ENCODE measurements around the gene AMIGO1.
A peak's percentile ranks its signal among the peaks of the same experiment; 100 is the strongest.

The AMIGO1 gene, protein sequence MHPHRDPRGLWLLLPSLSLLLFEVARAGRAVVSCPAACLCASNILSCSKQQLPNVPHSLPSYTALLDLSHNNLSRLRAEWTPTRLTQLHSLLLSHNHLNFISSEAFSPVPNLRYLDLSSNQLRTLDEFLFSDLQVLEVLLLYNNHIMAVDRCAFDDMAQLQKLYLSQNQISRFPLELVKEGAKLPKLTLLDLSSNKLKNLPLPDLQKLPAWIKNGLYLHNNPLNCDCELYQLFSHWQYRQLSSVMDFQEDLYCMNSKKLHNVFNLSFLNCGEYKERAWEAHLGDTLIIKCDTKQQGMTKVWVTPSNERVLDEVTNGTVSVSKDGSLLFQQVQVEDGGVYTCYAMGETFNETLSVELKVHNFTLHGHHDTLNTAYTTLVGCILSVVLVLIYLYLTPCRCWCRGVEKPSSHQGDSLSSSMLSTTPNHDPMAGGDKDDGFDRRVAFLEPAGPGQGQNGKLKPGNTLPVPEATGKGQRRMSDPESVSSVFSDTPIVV

DNA sequence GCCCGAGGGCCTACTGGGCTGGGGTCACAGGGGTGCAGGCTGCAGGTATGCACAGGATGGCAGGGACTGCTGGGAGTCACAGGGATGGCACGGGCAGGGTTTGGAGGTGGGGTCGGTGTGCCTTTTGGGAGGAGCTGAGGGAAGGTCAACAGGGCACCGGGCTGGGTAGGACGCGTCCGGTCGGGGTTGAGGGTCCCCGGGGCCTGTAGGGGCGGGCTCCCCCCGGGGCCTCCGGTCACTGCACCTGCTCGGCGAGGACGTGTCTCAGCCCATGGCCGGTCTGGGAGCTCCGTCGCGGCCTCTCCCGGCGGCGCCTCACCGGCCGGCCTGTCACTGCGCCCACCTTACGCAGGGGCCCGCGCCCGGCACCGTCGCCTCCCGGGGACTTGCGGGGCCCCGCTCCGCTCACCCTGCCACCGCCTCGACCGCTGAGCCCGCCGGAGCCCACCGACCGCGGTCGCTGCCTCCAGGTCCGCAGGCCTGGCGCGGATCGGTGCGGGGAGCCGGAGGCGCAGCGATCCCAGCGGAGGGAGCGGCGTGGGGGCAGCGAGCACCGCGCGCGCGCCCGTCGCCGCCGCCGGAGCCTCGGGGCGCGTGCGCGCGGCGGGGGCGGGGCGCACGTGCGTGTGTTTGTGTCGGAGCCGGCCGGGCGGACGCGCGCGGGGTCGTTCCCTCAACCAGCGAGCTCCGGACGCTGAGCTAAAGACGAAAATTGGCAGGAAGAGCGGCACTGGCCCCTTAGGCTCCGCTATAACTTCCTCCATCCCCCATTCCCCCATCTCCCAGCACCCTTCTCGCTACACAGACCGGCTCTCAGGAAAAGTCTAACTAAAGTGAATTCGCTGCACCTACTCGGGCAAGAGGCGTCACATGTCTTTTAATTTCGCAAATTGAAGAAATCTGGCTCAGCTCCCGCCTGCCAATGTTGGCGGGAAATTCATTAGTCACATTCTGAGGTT lies at the start of gene AMIGO1:
AMIGO1 (minus strand) TSS at position 552 of the 959 bp plus-strand sequence. CDS start 815 bp downstream, outside the sequence.
- no peak for DNase-seq

DNA sequence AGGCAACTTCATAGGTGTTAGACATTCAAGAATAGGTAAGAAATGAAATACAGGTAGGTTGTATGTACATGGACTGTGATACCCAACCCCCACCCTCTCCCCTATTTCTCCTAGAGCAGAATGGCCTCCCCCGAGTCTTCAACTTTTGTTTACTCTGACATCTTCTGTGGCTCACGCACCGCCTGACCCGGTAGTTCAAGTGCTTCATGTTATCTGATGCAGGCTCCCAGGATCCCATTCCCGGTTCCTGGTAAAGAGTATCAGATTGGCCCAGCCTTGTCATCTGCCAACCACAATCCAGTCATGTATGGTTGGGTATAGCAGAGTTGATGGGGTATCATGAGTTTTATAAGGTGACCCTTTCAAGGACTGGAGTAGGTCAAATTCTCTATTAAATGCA lies 48.0 kb upstream of the AMIGO1 start:
- no peak for DNase-seq

DNA sequence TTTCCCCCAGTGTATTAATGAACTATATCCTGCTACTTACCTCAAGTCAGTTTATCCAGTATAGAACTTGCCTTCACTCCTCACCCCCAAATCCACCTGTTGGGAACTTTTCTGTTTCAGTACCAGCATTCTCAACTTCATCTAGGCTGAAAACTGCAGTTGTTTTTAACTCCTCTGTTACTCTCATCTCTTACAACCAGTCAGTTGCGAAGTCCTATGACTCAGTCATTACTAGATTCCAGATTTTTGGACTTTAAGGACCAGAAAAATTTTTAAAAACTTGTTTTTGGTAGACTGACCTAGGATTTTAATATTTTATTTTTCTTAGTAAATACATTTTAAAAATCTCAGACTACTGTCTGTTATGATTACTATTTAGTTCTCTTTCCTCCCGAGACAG lies 47.0 kb upstream of the AMIGO1 start:
- DNase-seq: no peak

DNA sequence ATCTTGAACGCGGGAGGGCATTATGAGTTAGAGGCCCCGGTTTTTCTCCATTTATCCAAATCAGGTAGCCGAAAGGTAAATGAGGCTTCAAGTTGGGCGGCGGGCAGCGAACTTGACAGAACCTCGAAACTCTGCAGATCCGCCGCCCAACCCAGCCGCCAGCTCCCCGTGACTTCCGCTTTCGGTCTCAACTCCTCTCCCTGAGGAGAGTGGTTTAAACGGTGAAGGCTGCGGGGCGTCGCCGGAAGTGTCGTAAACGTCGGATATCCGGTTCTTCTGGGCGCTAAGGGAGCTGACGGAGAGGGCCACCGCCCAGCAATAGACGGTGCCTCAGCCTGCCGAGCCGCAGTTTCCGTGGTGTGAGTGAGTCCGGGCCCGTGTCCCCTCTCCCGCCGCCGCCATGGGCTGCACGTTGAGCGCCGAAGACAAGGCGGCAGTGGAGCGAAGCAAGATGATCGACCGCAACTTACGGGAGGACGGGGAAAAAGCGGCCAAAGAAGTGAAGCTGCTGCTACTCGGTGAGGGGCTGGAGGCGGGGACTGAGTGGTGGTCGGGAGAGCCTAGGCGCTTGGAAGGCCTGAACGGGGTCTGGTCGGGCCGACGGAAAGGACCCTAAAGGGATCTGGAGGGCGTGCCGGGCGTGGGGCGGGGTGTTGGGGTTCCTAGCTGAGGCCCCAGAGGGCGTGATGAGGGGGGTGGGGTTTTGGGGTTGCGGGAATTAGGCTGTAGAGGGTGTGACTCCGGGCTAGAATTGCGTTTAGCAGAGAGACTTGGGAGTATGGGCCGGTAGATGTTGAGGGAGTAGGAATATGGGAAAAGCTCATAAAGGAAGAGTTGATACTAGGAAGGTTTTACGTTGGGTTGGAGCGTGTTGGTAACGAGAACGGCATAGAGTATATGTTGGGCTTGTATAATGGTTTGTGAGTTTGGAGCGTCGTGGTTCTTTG lies 39.1 kb upstream of the AMIGO1 start, which contains the start of gene GNAI3:
GNAI3 (plus strand) TSS at position 295 of the 947 bp plus-strand sequence; CDS start at position 401, 106 bp downstream.
- DNase-seq: peak; percentile 91

DNA sequence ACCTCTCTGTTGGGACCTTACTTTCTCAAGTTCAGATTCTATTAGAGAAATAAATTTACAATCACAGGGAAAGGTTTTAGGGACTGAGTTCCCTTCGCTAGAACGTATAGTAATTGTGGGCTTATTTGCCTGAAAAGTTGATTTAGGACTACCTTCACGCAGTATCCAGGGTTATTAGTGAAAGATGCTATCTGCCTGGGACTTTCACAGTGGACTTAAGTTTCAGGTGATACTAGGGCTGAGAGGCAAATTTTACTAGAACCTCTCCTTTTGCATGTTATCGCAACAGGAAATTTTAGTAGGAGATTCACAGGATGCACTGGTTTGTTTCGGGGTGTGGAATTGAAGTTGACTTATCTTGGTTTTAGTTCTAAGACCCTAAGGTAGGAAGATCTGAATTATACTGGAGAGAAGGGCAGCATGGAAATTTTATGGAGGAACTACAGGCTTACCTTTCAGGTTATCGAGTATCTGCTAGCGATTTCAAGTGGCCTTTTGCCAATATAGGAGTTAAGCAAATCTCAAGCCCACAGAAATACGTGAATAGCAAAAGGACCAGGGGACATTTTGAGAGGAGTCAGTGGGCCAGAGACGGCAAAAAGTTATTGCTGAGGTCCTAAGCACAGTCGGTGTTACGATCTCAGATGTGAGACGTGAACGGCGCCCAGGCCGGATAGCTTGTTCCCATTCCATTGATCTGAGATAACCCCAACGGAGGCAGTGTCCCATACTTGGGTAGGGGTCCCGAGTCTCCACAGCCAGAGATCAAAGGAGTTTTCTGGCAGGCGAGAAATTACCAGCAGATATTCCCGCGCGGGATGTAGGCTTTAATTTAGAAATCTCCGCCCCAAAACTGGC lies 38.2 kb upstream of the AMIGO1 start:
- DNase-seq: no peak

DNA sequence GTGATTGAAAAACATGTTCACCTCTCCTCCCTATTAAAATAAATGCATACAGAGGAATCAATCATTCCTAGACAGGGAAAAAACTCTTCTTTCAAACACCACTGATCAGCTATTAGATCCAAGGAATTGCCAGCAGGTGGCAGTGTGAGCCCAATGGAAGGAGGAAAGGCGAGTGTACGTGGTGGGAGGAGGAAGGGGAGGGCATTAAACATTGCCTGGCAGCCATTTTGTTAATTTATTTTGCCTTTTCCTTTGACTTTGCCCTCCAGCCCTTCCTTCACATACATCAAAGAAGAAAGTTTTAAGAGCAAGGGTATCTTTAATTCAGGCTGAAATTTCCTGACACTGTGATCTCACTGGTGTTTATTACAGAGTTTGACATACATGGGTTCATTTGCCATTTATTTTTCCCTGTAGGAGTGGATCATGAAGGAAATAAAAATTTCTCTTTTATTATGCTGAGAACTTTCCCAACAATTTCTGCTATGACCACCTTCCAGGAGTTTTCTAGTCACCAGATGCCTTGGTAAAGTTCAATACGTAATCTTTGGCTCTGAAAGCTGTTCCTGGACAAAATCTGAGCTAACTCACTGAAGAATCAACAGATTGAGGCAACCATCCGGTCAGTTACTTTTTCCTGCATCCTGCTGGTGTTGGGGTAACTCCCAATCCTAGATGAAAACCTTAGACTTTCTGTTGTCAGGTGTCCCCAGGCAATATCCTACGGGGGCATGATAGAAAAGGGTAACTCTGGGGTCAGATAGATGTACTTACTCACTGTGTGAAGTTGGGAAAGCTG lies 37.0 kb upstream of the AMIGO1 start:
- peak; percentile 93 for DNase-seq

DNA sequence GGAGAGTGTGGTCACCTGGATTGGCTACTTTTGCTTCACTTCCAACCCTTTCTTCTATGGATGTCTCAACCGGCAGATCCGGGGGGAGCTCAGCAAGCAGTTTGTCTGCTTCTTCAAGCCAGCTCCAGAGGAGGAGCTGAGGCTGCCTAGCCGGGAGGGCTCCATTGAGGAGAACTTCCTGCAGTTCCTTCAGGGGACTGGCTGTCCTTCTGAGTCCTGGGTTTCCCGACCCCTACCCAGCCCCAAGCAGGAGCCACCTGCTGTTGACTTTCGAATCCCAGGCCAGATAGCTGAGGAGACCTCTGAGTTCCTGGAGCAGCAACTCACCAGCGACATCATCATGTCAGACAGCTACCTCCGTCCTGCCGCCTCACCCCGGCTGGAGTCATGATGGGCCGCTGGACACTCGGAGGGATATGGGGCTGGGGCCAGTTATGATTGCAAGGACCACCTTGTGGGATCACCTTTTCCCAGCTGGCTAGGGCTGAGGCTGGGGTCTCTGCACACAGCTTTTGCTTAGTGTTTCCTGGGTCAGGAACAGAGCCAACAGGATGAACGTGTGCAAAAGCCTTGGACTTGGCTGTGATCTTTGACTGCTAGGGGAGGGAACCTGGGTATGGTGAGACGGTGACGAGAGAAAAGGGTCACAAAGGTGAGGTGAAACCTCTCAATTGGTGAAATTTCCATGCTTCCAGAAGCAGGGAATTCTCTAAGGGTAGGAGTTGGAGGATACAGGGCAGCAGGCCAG lies 34.6 kb upstream of the AMIGO1 start:
- DNase-seq: no peak

DNA sequence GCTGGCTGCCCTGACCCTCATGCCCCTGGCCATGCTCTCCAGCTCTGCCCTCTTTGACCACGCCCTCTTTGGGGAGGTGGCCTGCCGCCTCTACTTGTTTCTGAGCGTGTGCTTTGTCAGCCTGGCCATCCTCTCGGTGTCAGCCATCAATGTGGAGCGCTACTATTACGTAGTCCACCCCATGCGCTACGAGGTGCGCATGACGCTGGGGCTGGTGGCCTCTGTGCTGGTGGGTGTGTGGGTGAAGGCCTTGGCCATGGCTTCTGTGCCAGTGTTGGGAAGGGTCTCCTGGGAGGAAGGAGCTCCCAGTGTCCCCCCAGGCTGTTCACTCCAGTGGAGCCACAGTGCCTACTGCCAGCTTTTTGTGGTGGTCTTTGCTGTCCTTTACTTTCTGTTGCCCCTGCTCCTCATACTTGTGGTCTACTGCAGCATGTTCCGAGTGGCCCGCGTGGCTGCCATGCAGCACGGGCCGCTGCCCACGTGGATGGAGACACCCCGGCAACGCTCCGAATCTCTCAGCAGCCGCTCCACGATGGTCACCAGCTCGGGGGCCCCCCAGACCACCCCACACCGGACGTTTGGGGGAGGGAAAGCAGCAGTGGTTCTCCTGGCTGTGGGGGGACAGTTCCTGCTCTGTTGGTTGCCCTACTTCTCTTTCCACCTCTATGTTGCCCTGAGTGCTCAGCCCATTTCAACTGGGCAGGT lies 33.9 kb upstream of the AMIGO1 start:
- no peak for DNase-seq

DNA sequence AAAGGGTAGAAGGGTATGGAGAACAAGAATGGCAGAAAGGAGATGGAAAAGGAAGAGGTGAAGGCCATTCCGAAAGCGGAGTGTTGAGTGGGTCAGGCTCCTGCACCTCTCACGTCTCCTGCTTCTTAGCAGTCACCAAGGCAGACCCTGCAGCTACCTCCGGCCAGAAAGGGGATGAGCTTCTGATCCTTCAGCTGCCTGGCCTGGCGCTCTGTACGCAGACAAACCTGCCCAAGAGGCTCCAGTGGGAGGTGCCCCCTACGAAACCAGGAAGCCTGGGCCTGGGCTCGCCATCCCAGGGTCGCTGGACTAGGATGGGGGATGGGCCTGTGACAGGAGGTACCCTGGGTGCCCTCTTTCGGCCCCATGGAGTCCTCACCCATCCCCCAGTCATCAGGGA lies 33.1 kb upstream of the AMIGO1 start:
- no peak for DNase-seq

DNA sequence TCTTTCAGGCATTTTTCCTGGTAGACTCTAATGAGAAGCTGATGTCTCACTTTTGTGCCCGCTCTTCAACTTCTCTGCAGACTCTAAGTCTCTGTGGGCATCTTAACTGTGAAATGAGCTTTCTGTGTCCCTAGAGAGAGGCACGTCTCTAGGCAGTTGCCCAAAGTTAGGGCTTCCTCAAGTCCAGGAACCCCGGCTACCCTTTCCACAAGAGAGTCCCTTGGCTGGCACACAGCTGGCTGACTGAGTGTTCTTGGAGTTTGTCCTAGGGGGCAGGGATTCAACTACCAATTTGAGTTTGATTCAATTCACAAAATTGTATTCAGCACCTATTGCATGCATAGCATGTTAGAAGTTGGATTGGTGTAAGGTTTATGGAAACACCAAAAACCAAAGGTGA lies 31.6 kb upstream of the AMIGO1 start:
- no peak for DNase-seq

DNA sequence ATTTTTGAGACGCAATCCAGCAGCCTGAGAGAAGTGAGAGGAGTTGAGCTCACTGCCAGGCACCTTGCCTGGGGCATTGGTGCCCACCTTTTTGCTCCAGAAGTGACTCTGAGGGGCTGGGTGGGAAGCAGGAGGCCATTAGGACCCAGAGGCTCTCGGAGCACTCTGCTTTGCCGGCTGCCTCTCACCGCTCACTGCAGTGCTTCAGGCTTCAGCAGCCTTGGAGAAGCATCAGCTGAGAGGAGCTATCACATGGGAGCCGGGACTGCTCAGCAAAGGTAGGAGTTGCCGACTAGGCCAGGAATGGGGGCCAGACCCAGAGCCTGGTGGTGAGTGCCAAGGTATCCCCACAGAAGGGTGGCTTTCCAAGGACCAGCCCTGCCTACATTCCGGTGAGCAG lies 30.1 kb upstream of the AMIGO1 start, which contains the start of gene GPR61:
GPR61 (plus strand) TSS at position 197 of the 400 bp plus-strand sequence. CDS start 3,151 bp downstream, outside the sequence.
- no peak for DNase-seq

DNA sequence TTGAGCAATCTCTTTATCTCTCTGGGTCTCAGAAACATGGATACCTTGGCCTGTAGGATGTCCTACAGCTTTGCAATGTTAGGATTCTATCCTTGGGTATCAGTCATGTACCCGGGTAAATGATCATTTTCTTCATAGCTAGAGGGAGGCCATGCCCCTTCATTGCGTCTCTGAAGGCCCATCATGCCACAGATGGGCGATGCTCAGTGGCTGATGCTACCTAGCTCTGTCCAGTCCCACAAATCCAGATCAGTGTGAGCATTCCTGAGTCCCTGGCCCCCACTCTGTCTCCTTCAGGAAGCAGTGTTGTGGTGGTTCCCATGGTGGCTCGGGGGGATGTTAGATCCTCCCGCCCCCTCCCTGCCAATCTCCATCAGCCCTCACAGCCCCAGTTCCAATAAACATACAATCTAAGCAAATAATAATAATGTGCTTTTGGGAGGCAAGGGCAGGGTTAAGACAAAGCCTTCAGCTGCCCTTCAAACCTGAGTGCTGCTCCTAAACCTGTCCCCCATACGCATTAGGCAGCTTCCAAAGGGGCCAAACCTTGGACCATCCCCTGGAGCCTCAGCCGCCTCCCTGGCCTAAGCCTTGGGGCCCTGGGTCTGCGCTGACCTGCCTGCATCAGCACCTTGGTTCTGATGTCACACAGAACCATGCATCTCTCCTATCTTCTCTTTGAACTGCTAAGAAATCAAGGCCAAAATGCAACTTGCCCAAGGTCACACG lies 29.5 kb upstream of the AMIGO1 start:
- DNase-seq: no peak

DNA sequence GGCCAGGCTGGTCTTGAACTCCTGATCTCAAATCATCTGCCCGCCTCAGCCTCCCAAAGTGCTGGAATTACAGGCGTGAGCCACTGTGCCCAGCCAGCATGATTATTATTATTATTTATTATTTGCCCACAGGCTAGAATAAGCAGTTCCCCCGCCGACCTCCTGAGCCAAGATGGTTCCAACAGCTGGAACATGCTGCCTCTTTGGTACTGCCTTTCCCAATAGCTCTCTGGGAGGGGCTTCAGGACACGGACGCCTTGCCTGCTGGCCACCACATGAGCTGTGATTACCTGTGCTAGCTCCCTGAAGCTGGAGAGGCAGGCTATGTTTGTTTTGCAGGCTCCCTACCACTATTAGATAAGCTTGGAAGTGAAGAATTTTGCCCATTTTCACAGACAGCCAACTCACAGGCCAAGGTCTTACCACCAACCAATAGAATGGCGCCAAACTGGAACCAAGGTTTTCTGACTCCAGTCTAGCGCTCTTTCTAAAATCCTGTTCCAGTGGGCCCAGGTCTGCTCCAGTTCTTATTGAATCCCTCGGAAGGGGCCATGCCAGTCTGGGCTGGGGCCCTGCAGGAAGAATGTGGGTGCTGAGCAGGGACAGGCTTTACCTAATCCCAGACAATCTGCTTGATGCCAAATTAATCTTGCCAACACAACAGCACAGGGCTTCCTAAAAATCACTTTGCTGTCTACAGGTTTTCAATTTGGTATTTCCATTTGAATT lies 28.1 kb upstream of the AMIGO1 start:
- DNase-seq: no peak

DNA sequence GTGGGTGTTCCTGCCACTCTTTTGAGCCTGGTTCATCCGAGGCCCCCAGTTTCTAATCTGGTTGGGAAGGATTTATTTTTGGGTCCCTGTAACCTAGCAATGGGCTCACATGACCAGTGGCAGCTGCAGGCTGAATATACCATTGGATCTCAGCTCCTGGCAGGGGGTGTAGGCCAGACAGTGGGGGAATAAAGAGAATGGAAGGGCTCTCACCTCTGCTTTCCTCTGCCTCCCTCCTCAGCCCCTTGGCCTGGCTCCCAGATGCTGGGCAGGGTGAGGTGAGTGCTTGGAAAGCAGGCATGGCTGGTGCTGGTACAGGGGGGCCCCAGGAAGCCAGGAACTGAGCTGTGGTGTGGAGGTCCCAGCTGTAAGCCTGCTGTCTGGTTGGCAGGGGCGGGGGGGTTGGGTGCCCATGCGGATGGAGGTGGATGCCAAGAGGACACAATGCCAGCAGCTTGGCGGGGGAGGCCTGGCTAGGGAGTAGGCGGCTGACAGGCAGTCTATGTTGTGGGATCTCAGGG lies 26.5 kb upstream of the AMIGO1 start:
- peak; percentile 76 for DNase-seq

DNA sequence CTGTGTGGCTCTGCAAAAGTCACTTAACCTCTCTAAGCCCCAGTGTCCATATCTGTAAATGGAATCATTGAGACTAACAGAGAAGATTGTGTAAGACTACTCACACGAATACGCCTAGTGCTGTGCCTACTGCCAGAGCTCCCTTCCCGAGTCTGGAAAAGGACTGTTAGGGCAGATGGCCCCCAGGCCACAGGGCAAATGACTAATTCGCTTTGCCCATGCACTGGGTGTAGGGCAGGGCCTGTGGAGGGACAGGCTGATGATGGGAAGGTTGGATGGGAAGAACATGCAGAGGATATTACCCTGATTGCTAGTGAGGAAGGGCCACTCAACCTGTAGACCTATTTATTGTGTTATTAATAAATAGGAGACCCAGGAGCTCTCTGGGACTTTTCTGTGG lies 26.0 kb upstream of the AMIGO1 start:
- DNase-seq: no peak

DNA sequence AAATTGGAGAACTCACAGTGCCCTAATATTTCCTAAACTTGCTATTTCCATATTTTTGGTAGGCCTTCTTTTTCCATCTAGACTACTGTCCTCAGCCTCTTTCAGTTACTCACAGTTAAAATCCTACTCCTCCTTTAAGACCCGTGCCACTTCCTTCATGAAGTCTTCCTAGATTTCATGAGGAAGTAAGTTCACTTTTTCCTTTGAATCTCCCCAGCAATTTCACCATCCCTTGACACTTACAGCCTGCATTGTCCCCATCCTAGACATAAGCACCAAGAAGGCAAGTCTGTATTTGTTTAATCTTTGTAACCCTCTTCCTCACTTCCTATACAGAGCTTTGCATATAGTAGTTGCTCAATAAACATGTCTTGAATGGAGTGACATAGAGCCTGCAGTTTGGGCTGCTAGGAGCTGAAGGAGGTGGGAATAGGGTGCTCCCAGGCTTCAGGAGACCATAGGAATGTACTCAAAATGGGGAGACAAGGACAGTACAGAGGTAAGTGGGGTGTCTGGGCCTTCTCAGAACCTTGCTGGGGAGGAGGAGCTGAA lies 24.9 kb upstream of the AMIGO1 start:
- DNase-seq: no peak
